GM21723 (cell line): ENCODE measurements around the gene TRIP4.
A peak's percentile ranks its signal among the peaks of the same experiment; 100 is the strongest.
"Not testable (repeated sequence)": the region's sequence is repeated elsewhere in the genome, so short reads cannot be mapped to it uniquely, and the experiment has no call there.

Experiments
- ATAC-seq: cut with Tn5 transposase; IDR thresholded peaks from one replicate; pipeline ENCODE4 v1.9.1; 2021; ENCODE audit warnings: mild to moderate bottlenecking, moderate library complexity; ENCODE audit not compliant: unreplicated experiment

TRIP4 gene

DNA sequence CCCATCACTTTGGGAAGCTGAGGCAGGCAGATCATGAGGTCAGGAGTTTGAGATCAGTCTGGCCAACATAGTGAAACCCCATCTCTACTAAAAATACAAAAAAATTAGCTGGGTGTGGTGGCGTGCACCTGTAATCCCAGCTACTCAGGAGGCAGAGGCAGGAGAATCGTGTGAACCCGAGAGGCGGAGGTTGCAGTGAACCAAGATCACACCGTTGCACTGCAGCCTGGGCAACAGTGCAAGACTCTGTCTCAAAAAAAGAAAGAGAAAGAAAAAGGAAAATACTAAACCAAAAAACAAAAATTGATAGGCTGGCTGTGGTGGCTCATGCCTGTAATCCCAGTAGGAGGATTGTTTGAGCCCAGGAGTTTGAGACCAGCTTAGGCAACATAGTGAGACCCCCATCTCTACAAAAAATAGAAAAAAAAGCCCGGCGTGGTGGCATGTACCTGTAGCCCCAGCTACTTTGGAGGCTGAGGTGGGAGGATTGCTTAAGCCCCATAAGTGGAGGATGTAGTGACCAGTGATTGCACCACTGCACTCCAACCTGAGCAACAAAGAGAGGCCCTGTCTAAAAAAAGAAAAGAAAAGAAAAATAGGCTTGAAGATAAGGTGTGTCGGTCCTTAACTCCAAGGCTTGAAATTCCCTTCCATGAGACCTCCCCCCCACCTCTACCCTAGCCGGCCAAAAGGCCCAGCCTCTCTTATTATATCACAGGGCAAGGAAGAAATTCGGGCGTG is 7.3 kb upstream of the TRIP4 start:
- ATAC-seq = not testable (repeated sequence)

DNA sequence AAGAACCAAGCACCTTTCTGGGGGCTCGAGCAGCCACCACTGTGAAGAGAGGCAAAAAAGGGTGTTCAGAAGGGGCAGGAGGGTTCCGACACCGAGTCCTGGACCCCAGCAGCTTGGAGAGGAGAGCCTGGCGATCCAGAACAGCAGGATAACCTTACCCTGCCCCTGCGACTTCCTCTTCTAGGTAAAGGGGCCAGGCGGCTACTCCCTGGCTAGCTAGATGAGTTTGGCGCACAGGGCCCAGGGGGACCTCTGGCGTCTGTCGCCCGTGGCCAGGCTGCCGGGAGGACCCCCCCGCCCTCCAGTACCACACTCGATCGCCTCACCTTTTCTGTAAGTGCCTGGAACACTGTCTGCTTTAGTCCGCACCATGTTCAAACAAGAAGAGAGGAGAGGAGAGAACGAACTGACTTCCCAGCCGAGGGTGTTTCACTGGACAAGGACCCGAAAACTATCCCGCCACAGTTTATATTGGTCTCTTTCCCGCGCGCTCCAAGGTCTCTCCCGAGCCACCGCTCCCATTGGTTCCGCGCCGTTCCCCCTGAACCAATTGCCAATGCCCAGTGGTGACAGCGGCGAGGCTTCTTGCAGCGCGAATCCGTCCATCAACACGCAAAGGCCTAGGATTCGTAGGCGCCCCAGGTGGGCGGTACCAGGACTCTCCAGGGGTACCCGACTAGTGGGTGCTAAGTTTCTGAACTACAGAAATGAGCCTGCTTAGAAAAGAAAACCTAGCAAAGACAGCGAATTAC is 6.5 kb upstream of the TRIP4 start, which contains the start of gene PCLAF:
Gene PCLAF (minus strand): TSS at position 442 of the 752 bp plus-strand sequence. CDS start 70 bp downstream, at position 372.
- peak; percentile 95 for ATAC-seq

DNA sequence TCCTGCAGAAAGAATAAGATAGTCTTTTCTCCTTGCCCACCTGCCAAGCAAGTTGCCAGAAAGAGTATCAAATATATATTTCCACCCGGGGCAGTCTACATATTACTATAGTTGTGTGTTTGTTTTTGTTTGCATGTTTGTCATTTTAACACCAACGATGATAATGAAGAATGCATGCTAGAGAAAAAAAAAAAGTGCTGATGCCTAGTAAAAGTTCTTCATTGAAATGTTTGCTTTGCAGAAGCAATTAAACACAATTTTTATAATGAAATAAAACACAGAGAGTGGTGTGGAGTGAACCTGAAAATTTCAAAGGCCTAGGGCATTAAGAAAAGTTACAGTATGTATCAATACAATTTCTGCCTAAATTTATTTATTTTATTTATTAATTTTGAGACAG is 3.9 kb upstream of the TRIP4 start:
- no peak for ATAC-seq

DNA sequence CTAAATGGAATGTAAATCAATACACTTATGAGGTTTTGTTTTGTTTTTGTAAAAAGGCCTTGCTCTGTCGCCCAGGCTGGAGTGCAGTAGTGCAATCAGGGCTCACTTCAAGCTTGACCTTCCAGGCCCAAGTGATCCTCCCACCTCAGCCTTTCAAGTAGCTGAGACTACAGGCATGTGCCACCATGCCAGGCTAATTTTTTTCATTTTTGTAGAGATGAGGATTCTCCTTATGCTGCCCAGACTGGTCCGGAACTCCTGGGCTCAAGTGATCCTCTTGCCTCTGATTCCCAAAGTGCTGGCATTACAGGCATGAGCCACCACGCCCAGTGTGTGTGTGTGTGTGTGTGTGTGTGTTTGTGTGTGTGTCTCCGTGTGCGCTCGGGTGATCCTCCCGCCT is 1.3 kb upstream of the TRIP4 start:
- no peak for ATAC-seq

DNA sequence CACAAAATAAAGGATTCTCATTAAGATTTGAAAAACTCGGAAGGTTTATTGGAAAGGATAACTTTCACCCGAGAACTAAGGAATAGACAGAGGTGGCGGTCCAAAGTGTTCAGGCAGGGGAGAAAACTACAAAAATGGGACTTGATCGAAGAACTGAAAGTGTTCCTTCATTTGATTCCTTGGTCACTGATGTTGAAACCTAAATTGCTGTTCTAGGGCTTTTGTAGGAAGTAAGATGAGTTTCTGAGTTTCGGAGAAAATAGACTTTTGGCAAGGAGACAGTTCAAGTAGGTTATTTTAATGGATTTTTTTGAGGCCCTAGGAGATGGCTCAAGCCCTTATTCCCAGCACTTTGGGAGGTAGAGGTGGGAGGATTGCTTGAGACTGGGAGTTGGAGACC is 1.4 kb downstream of the TRIP4 start:
- no peak for ATAC-seq

DNA sequence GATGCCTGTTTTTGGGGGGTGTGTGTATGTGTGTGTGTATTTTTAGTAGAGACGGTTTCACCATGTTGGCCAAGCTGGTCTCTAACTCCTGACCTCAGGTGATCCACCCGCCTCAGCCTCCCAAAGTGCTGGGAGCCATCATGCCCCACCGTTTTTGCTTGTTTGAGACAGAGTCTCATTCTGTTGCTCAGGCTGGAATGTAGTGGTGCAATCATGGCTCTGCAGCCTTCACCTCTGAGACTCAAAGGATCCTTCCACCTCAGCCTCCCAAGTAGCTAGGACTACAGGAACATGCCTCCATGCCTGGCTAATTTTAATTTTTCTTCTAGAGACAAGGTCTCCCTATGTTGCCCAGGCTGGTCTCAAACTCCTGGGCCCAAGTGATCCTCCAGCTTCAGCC is 4.8 kb downstream of the TRIP4 start:
- ATAC-seq = not testable (repeated sequence)

DNA sequence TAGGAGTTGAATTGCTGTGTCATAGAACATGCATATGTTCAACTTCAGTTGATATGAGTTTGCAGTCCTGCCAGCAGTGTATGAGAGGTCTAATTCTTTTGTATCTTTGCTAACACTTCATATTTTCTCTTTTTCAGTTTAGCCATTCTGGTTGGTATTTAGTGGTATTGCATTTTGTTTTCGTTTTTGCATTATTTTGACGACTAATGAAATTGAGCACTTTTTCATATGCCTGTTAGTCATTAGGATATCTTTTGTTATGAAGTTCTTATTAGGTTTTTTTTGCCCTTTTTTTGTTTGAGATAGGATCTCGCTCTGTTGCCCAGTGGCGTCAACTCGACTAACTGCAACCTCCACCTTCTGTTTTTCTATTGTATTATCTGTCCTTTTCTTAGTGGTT is 9.2 kb downstream of the TRIP4 start:
- no peak for ATAC-seq

DNA sequence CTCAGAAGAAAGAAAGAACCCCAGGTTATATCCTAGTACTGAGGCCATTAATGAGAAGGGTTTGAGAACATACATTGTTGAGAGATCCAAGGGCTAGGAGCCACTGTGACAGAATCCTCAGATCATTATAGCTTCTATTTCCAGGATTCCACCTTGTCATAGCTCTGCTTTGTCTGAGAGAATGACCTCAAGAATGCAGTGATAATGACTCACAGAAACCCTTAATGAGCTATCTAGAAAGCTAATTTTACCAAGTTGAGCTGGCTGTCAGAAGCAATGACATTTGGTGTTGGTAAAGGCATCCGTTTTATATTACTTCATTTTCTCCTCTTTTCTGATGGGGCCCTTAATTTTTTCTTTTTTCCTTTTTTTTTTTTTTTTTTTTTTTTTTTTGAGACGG is 10.9 kb downstream of the TRIP4 start:
- ATAC-seq = no peak

DNA sequence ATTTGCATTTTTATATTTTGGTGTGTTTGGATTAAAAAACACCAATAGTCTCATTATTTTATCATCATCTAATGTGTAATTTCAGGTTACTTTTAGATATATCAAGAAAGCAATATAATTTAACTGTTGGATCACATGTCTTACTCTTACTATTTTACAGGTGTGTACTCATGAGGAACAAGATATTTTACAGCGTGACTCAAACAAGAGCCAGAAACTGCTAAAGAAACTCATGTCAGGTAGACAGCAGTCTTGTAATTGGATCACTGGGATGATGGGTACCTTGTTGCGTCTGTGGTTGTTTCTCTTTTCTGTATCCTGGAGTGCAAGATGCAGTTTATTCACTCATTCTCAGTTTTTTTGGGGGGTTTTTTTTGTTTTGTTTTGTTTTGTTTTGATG is 12.9 kb downstream of the TRIP4 start:
- ATAC-seq = no peak

DNA sequence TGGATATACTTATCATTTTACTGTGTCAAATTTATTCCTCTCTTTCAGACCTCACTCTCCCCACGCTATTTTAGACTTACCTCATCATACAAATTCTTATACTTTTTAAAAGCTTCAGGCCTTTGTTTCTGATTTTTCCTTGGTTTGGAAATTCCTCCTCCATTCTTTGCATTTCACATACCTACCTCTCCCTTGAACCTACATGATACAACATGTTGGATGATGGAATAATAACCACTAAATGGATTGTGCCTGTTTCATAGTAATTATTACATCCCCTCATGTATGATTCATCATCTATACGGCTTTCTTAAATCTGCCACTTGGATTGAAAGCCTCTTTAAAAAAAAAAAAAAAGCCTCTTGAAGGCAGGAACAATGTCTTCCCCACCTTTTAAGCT is 24.6 kb downstream of the TRIP4 start:
- no peak for ATAC-seq

DNA sequence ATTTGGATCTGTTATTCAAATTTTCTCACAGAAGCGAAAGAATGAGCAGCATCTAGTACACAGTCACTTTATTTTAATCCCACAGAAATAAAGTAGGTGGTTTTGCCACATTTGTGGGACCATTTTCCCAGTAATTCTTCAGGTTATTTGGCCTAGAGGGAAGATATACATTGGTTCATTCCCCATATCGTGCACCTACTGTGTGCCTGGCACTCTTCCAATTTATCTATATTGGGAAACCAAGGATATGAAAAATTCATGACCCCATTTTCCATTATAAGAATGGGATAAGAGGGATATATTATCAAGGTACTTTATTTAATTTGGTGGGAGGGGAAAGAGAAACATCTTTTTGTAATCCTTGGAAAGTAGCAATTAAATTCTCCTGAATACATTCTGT is 35.1 kb downstream of the TRIP4 start:
- ATAC-seq = no peak

DNA sequence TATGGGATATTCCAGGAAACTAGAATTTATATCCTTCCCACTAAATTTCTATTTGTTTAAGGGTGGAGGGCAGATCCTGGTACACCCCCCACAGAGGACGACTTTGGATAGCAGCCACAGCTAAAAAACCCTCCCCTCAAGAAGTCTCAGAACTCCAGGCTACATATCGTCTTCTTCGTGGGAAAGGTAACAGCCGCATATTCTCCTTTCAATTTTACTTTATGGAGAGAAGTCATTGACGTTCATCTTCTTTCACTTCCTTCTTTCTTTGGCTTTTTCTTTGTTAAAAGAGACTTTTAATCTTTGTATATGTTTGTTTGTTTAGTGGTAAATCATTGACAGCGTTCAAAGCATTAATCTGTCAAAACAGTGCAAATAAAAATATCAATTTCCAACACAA is 36.3 kb downstream of the TRIP4 start:
- ATAC-seq = no peak

DNA sequence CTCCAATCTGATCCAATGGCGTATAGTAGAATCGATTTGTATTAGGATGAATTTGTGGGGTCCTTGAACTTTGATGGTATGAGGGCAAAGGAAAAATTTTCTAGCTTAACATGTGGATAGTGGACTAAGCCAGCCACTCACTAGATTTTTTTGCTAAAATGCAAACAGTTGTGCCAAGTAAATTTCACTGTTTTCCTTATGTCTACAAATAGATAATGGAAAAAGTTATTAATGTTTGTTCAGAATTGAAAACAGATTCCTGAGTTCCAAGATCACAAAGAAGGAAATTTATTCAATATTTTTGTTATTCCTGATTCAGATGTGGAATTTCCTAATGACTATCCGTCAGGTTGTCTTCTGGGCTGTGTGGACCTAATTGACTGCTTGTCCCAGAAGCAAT is 37.6 kb downstream of the TRIP4 start:
- no peak for ATAC-seq

DNA sequence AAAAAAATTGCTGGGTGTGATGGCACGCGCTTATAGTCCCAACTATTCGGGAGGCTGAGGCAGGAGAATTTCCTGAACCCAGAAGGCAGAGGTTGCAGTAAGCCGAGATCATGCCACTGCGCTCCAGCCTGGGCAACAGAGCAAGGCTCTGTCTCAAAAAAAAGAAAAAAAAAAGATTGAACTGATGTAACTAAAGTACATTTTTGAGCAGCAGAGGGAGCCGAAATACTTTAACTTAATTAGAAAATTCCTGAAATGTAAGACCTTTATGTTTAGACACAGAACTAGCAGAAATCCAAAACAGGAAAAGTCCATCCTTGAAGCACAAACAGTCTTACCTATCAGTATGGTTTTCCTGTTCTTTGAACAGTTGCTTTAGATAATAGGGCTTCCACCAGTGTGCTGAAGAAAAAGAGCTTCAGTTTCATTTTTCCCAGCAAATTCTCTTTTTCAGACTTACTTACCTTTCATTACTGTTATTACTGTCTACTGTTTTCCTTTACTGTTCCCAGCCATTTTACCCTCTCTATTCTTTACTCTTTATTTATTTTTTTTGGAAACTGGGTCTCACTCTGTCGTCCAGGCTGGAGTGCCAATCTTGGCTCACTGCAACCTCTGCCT is 39.3 kb downstream of the TRIP4 start:
- ATAC-seq = no peak

DNA sequence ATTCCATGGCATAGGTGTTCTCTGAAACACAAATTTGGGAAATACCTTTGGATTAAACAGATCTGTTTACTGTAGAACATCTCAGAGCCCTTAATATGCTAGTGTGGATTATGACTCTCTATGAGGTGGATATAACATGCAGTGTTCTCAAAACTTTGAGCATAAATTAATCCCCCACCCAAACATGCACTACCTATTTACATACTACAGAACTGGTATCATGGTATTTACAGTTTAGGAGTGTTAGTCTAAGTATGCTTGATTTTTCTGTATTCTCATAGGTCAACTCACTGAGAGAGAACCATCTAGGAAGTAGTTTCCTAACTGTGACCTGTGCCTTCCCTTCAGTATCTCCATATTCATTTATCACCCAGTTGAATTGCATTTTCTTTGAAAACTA is 41.8 kb downstream of the TRIP4 start:
- ATAC-seq = no peak

DNA sequence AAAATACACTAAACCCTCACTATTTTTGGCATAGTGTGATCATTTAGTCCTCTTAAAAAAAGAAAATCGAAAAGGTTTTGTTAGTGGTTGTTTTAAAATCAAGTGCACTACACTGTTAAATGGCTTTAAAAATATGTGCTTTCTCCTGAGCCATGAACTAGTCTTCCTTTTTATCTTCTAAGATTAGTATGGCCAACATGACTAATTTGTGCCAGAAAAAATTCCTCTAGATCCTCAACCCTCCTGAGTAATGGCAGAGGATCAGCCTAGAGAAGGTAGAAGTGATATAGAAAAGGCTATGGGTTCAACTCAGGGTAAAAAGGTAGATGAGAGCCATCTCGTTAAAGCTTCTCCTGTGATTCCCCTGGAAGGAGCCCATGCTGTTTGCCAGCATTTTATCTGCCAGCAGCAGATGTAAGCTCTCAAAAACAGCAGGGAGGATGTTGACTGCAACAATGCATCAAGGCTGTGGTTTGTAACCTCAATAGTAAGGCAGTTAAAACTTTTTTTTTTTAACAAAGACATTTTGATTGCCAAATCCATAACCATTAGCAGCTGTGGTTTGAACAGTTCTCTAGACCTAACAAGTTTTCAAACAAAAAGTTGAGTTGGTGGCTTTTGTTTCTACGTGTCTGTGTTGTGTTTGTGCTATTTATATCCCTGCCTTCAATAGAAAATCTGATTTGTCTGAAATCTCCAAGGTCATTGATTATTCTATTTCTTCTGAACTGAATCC is 42.5 kb downstream of the TRIP4 start:
- no peak for ATAC-seq

DNA sequence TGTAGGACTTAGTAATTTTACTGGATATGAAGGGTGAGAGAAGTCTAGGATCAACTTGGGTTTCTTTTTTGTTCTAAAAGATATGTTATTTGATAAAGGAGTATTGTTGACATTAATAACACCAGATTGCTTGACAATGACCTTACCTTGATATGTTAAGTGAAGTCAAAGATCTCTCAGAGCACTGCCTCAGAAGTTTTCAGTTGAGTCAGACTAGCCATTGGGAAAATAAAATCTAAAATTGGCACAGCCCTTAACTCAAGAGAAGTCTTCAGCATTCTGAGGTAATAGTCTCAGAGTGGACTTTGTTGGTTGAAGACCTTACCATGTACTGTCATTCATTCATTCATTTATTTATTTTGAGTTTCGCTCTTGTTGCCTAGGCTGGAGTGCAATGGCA is 50.3 kb downstream of the TRIP4 start:
- ATAC-seq = no peak

DNA sequence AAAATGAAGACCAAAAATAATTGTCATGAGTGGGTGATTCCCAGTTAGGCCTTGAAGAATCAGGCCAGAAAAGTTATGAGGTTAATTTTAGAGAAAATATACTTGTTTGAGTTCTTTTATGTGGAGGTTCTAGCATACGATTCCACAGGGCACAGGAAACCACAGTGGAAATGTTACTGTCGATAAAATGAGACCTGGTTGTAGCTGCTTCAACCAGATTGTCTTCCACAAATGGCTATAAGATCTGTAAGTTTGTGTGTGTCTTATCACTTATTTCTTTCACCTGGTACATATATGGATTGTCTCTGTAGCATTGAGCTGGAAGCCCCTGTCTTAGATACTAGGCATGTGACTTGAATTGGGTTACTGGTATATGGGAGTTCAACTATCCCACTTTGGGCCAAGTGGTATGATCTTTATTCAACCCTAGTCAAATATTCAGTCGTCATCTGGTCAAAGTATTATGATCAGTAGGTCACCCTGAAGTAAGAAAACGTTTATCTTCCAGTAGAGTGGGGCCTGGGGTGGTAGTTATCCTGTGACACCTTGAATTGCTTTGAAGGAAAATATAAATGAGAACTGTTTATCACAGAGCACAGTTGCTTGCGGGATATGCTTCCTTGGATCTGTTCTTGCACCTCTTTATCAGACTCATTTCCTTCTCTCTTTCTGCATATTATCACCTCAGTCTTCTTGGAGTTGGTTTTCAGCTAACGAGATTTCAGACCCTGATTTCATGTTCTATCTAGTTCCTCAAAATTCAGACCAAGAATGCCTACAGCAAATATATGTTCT is 51.2 kb downstream of the TRIP4 start:
- no peak for ATAC-seq

DNA sequence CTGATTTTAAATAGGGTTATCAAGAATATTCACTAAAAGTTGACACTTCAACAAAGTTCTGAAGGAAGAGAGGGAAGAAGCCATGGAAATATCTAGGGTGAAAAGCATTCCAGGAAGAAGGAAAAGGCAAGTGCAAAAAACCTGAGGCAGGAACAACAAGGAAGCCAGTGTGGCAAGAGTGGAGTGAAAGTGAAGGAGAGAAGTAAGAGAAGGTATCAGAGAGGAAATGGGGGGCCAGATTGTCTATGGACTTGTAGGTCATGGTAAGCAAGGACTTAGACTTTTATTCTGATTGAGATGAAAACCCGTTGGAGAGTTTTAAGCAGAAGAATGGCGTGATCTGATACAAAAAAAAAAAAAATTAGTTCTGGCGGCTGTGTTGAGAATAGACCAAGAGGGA is 54.2 kb downstream of the TRIP4 start:
- no peak for ATAC-seq

DNA sequence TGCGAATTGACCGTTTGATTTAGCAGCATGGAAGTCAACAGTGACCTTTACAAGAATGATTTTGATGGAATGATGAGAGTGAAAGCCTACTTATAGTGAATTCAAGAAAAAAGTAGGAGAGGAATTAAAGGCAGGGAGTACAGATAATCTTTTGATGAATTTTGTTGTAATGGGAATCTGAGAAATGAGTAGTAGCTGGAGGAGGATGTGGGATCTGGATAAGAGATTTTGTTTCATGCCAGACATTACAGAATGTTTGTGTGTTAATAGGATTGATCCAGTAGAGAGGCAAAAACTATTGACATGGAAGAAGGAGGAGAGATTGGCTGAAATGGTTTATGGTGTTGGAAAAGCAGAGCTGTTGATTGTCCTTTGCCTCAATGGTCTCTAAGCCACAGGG is 55.4 kb downstream of the TRIP4 start:
- ATAC-seq = no peak
